Memory B cell (primary cell): ENCODE data around the gene TMCC3.

Source experiments
- ATAC-seq: fragments of 150-1000 bp; cut with Tn5 transposase; 2 replicates; pipeline ENCODE4 v1.10.0; 2021; ENCODE audit warnings: low read depth, mild to moderate bottlenecking, moderate library complexity
- DNase-seq, 2 donors: peaks; one replicate each; pipeline ENCODE4 v3.0.0; 2022; ENCODE audit warnings: low spot score in 2 of 2
- H3K27ac Mint-ChIP-seq: one replicate; pipeline ENCODE4 v1.8.0; 2022; ENCODE audit warnings: mild to moderate bottlenecking, moderate library complexity, mixed read lengths
- H3K27me3 Mint-ChIP-seq: one replicate; pipeline ENCODE4 v1.8.0; 2022; ENCODE audit warnings: mixed read lengths
- H3K36me3 Mint-ChIP-seq: one replicate; pipeline ENCODE4 v1.8.0; 2022; ENCODE audit warnings: mild to moderate bottlenecking, mixed read lengths
- H3K4me1 Mint-ChIP-seq: one replicate; pipeline ENCODE4 v1.8.0; 2022; ENCODE audit warnings: mixed read lengths
- H3K4me3 Mint-ChIP-seq: one replicate; pipeline ENCODE4 v1.8.0; 2022; ENCODE audit warnings: mild to moderate bottlenecking, moderate library complexity, mixed read lengths
- H3K9me3 Mint-ChIP-seq: one replicate; pipeline ENCODE4 v1.8.0; 2022; ENCODE audit warnings: mixed read lengths

The TMCC3 gene

DNA sequence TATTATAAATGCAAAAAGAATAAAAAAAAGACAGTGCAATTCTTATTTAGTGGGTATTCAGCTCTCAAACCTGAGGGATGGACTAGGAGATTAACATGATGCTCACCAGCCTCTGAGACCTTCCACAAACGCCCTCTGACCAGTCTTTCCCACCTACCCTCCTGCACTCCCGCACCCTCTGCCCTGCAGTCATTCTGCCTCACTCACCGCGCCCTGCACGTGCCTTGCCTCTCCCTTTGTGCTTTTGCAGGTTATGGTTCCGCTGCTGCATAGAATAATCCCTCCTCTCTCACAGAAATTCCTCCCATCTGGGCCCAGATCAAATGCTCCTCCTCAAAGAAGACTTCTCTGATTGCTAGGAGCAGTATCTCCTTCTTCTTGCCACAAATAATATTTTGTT, 28.5 kb upstream of the TMCC3 start:
- Mint-ChIP-seq H3K4me3 (no peak overlapping the region), H3K4me1 (peaks cover 37% of the 10 kb centered on the region), H3K27me3 (no peaks in the 10 kb centered on the region)

DNA sequence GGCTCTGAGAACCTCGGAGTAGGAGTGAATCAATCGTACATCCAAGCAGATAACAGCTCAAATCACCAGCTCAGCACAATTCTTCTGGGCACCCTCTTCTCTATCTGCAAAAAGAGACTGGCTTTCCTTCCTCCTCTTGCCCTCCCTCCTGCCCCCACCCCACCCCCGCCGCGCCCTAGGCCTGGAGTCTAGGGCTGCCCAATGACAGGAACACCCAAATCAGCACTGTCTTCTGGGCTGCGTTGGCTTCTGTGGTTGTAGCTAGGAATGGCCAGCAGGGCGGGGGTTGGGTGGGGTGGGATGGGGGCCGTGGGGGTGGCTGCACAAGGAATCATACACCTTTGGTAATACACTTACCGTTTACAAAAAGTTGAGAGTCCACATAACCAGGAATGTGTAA, 28.0 kb upstream of the TMCC3 start:
- H3K27me3 Mint-ChIP-seq: no peaks in the 10 kb centered on the region
- H3K4me3 Mint-ChIP-seq: no peak overlapping the region
- H3K9me3 Mint-ChIP-seq: no peaks in the 10 kb centered on the region
- DNase-seq (no peak), ATAC-seq (no peak)
- H3K4me1 Mint-ChIP-seq: peaks cover 37% of the 10 kb centered on the region
- peaks cover 3% of the 10 kb centered on the region for H3K36me3 Mint-ChIP-seq
- peak overlapping the region; percentile 89 for H3K27ac Mint-ChIP-seq

More for the DNA sequence above, 28.5 kb upstream of the TMCC3 start:
- DNase-seq (no peak), ATAC-seq (no peak)
- Mint-ChIP-seq H3K27ac (no peak overlapping the region), H3K9me3 (no peaks in the 10 kb centered on the region), H3K36me3 (peaks cover 3% of the 10 kb centered on the region)

DNA sequence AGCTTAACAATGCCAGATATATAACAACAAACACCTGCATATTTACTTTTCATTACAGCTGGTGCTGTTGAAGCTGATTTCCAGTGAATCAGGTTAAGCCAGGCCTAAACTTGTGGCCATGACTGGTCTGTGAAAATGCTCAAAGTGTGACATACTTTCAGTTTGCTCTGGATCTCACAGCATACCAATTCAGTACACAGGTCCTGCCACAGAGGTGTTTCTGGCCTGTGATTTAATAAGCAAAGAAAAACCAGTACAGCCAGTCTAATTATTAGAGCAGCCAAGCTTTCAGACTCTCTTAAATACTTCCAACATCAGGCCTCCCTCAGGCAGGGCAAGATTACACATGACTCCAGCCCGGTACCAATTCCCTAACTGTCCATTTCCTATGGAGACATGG, 27.4 kb upstream of the TMCC3 start:
- ATAC-seq: no peak
- DNase-seq: no peak
- Mint-ChIP-seq H3K4me1 (peaks cover 31% of the 10 kb centered on the region), H3K36me3 (peaks cover 3% of the 10 kb centered on the region), H3K27ac (peak overlapping the region; percentile 89), H3K9me3 (no peaks in the 10 kb centered on the region), H3K4me3 (no peak overlapping the region), H3K27me3 (no peaks in the 10 kb centered on the region)

DNA sequence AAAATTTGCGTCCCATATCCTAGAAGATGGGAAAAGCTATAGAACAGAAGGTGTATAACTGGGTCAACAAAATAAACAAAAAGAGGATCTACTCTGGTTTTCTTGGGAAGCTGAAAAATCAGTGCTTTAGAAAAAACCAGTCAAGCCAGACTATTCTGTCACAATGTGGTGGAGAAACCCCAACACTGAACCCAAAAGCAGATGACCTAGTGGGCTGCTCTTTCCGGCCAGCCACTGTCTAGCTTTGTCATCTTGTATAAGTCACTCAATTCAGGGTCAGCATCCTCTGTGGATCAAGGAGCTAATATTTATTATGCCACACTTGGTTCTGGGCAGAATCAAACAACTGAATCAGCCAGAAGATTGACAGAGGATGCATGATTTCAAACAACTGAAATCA, 26.6 kb upstream of the TMCC3 start:
- H3K4me1 Mint-ChIP-seq: peaks cover 25% of the 10 kb centered on the region
- no peaks in the 10 kb centered on the region for H3K9me3 Mint-ChIP-seq
- no peak for ATAC-seq
- H3K36me3 Mint-ChIP-seq: peaks cover 3% of the 10 kb centered on the region
- no peaks in the 10 kb centered on the region for H3K27me3 Mint-ChIP-seq
- peak overlapping the region; percentile 89 for H3K27ac Mint-ChIP-seq
- no peak for DNase-seq
- H3K4me3 Mint-ChIP-seq: no peak overlapping the region

DNA sequence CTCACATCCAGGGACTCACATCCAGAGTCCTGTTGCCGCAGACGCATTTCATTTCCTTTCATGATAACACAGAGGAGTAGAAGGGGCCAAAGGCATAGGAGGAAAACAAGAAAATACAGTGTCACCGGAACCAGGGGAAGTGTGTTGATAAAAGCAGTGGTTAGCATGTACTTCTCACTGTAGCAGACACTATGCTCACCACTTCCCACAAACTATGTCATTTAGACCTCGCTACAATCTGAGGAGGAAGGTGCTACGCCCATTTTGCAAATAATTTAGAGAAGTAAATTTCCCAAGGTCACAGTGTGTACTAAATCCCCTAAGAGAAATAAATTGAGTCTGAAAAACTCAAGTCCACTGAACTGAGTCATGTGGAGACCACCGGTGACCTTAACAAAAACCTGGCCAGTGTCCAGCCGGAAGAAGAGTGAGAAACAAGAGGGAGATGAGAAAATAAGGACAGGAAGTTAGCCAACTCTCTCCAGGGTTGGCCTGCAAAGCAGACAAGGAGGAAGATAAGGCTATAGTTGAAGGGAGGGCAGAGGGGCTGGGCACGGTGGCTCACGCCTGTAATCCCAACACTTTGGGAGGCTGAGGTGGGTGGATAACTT, 25.8 kb upstream of the TMCC3 start:
- peak overlapping the region; percentile 64 for H3K4me3 Mint-ChIP-seq

DNA sequence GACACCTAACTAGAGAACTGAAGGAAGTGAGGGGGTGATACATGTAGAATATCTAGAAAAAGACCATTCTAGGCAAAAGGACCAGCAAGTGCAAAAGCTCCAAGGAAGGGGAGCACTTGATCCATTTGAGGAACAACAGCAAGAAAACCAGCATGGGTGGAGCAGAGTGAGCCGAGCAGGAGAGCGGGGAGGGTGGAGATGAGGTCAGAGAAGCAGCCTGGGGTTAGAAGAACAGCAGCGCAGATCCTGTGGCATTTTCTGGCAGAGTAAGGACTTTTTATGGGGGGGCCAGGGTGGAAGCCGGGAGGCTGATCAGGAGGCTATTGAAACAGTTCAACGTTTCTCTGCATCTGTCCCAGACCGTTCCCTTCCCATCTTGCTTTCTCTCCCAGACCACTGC, 24.5 kb upstream of the TMCC3 start:
- peaks cover 29% of the 10 kb centered on the region for H3K4me1 Mint-ChIP-seq
- H3K27me3 Mint-ChIP-seq: no peaks in the 10 kb centered on the region
- H3K9me3 Mint-ChIP-seq: no peaks in the 10 kb centered on the region
- DNase-seq (no peak), ATAC-seq (no peak)
- peak overlapping the region; percentile 87 for H3K27ac Mint-ChIP-seq
- peaks cover 7% of the 10 kb centered on the region for H3K36me3 Mint-ChIP-seq
- peak overlapping the region; percentile 67 for H3K4me3 Mint-ChIP-seq

More for the DNA sequence above, 25.8 kb upstream of the TMCC3 start:
- Mint-ChIP-seq H3K9me3 (no peaks in the 10 kb centered on the region), H3K27ac (peak overlapping the region; percentile 89), H3K36me3 (peaks cover 5% of the 10 kb centered on the region), H3K4me1 (peaks cover 28% of the 10 kb centered on the region), H3K27me3 (no peaks in the 10 kb centered on the region)
- peak; percentile 98 for ATAC-seq
- peak; percentile 27 to 58 for DNase-seq

DNA sequence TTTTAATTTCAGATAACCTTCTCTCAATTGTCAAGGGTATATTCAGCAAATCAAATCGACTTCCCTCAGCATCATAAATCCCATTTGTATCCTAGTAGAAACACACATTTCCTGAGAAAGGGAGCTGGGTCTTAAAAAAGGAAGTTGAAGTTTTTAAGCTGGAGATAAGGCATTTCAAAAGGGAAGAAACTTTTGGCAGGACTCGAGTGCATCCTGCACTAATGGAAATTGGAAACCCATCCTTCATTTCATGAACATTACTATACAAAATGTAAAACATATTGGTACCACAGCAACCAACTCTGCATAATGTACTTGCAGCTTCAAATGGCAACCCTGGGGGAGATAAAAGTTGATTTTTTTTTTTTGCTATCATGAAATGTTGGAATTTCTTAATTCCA, 23.7 kb upstream of the TMCC3 start:
- no peaks in the 10 kb centered on the region for H3K9me3 Mint-ChIP-seq
- no peaks in the 10 kb centered on the region for H3K27me3 Mint-ChIP-seq
- peaks cover 29% of the 10 kb centered on the region for H3K4me1 Mint-ChIP-seq
- no peak for DNase-seq
- no peak overlapping the region for H3K27ac Mint-ChIP-seq
- H3K4me3 Mint-ChIP-seq: no peak overlapping the region
- no peak for ATAC-seq
- peaks cover 8% of the 10 kb centered on the region for H3K36me3 Mint-ChIP-seq

DNA sequence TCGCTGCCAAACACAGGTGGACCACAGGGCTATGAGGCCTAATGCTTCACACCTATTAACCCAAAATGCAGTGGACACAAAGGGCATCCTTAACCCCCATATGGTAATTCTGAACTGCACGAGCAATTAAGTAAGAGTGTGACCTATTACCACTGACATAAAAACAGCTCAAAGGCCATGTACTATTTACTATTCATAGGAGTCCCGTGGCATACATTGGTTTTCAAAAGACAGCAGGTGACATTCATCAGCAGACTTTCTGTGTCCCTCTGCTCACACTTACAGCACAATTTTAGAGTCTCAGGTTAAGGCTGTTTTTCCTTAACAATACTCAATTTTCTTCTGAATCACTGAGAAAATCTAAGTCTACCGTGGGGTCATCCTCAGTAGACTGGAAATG, 23.1 kb upstream of the TMCC3 start:
- DNase-seq: no peak
- Mint-ChIP-seq H3K4me3 (no peak overlapping the region), H3K36me3 (peaks cover 8% of the 10 kb centered on the region), H3K27me3 (no peaks in the 10 kb centered on the region), H3K27ac (no peak overlapping the region), H3K9me3 (no peaks in the 10 kb centered on the region), H3K4me1 (peaks cover 26% of the 10 kb centered on the region)
- no peak for ATAC-seq

DNA sequence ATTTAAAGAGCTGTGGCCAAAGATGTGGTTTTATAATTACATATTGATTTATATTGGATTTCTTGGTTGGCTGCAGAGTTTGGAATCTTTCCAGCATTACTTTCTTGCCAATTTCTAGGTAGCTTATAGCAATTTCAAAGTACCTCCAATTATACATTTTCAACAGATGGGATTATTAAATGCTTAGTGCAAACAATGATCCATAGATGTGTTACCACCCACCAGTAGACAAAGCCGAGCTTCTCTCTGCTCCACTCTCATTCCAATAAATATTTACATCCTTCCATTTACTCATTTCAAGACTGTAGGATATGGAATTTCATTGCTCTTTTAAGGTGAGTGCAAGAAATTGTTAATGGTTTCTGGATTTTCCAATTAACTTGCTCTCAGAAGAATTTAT, 21.6 kb upstream of the TMCC3 start:
- no peak for ATAC-seq
- Mint-ChIP-seq H3K27ac (no peak overlapping the region), H3K27me3 (no peaks in the 10 kb centered on the region), H3K9me3 (no peaks in the 10 kb centered on the region), H3K4me1 (peaks cover 18% of the 10 kb centered on the region), H3K36me3 (peaks cover 8% of the 10 kb centered on the region), H3K4me3 (no peak overlapping the region)
- DNase-seq: no peak

DNA sequence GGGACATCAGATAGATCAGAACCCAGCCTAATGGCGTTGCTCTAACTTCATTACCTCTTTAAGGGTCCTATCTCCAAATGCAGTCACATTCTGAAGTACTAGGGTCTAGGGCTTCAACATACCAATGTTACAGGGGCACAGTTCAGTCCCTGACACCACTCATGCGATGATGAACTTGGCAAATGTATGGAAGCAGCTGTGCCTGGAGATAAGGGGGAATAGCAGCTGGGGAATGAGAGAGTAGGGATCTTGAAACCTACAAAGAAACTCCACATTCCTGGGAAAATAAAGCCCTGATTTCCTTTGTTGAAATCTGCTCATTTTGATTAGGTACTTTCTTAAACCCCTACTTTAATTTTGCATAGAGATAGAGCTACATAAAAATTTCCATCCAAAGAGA, 20.5 kb upstream of the TMCC3 start:
- Mint-ChIP-seq H3K27me3 (no peaks in the 10 kb centered on the region), H3K36me3 (peaks cover 12% of the 10 kb centered on the region), H3K4me3 (no peak overlapping the region), H3K9me3 (no peaks in the 10 kb centered on the region), H3K4me1 (peaks cover 16% of the 10 kb centered on the region), H3K27ac (no peak overlapping the region)
- DNase-seq (no peak), ATAC-seq (no peak)

DNA sequence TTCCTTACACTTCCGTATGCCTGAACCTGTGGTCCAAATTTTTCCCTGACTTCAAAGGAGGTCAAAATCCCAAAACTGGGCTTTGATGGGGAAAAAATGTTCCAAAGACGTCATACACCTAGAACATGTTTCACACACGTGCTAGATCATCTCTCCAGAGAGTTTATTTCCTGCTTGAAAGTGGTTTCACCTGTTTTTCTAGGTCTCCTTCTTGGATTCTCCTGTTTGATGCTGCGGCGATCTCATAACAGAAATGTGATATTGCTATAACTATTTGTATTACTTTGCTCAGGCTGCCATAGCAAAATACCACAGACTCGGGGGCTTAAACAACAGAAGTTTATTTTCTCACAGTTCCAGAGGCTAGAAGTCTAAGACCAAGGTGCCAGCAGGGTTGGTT, 19.7 kb upstream of the TMCC3 start:
- H3K9me3 Mint-ChIP-seq: no peaks in the 10 kb centered on the region
- ATAC-seq: no peak

DNA sequence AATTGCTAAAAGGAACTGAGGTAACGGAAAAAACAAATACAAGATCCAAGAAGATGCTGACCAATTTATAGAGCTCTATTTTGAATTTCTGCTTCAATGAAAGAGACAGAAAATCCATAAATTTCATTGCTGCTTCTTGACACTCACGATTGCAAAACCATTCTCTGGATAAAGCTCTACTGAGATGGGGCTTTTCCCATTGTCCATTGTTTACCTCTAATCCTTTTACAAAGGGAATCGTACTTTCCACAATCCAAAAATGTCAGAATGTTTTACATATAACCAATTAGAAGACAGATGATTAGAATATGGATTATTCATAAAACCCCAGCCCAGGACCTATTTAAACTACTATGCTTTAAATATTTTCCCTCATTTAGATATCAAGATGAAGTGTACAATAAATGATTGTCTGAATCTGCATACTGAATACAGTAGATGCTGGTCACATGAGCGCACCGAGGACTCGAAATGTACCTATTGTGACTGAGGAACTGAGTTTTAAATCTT, 16.7 kb upstream of the TMCC3 start:
- ATAC-seq: no peak
- no peak overlapping the region for H3K27ac Mint-ChIP-seq

More for the DNA sequence above, 19.7 kb upstream of the TMCC3 start:
- no peaks in the 10 kb centered on the region for H3K27me3 Mint-ChIP-seq
- no peak for DNase-seq
- H3K4me1 Mint-ChIP-seq: peaks cover 12% of the 10 kb centered on the region
- H3K36me3 Mint-ChIP-seq: peaks cover 12% of the 10 kb centered on the region
- peak overlapping the region; percentile 45 for H3K27ac Mint-ChIP-seq
- H3K4me3 Mint-ChIP-seq: no peak overlapping the region

DNA sequence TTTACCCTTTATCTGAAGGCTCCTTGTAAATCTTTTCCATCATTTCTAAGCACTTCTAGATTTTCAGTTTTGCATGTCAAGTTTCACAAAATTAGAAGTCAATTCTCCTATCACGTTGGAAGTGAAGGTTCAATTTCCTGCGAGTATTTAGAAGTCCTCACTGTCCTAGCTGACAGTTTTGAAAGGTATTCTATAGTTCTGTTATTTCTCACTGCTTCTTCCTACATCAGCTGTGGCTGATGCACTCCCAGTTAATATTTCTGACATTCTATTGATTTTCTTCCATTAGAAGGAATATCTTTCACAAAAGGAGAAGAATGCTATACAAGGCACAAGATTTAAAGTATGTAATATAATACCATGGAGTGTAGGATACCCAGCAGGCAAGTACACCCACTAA, 15.8 kb upstream of the TMCC3 start:
- Mint-ChIP-seq H3K4me1 (peaks cover 16% of the 10 kb centered on the region), H3K9me3 (no peaks in the 10 kb centered on the region), H3K4me3 (no peak overlapping the region), H3K27me3 (no peaks in the 10 kb centered on the region), H3K36me3 (peaks cover 10% of the 10 kb centered on the region), H3K27ac (no peak overlapping the region)
- ATAC-seq: no peak
- no peak for DNase-seq

More for the DNA sequence above, 16.7 kb upstream of the TMCC3 start:
- H3K36me3 Mint-ChIP-seq: peaks cover 12% of the 10 kb centered on the region
- peaks cover 19% of the 10 kb centered on the region for H3K4me1 Mint-ChIP-seq
- no peak for DNase-seq
- no peak overlapping the region for H3K4me3 Mint-ChIP-seq
- H3K27me3 Mint-ChIP-seq: no peaks in the 10 kb centered on the region
- H3K9me3 Mint-ChIP-seq: no peaks in the 10 kb centered on the region

DNA sequence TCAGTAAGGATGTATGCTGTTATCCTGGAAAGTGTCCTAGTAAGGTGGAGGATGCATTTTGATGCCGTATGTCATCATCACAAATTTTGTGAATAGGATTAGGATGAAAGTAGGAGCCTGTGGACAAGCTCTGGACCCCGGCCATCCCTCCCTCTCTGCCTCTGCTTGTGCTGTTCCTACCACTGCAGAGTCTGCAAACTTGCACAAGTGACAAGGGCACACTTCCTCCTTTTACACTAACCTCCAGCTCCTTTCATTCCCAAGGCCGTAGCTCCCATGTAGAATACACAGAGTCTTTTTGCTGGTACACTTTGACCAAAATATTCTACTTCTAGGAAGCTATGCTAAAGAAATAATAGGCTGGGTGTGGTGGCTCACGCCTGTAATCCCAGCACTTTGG, 13.3 kb upstream of the TMCC3 start:
- no peaks in the 10 kb centered on the region for H3K27me3 Mint-ChIP-seq
- ATAC-seq: no peak
- H3K9me3 Mint-ChIP-seq: no peaks in the 10 kb centered on the region
- no peak overlapping the region for H3K4me3 Mint-ChIP-seq
- H3K4me1 Mint-ChIP-seq: peaks cover 15% of the 10 kb centered on the region
- no peak for DNase-seq
- H3K27ac Mint-ChIP-seq: no peak overlapping the region
- H3K36me3 Mint-ChIP-seq: peaks cover 7% of the 10 kb centered on the region

DNA sequence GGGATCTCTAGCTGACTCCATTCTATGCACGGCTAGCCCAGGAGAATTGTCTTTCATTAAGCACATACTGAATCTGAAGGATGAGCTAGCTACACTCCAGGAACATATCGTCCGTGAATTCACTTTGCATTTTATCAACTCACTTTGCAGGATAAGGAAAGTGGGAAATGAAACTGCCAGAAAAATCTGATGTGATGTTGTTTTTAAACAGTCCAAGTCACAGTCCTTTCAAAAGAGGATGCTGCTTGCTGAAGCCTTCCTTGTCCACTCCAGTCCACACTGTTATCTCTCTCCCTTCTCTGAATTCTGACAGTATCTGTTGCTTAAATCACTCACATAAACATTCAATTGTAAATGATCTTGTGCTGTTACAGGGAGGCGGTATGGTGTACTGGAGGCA, 12.7 kb upstream of the TMCC3 start:
- Mint-ChIP-seq H3K27me3 (no peaks in the 10 kb centered on the region), H3K4me1 (peaks cover 15% of the 10 kb centered on the region), H3K9me3 (no peaks in the 10 kb centered on the region), H3K4me3 (no peak overlapping the region), H3K27ac (peak overlapping the region; percentile 11), H3K36me3 (peaks cover 9% of the 10 kb centered on the region)
- DNase-seq (no peak), ATAC-seq (no peak)
